Measurements from ENCODE around the gene DYNC1H1.
"Not testable (repeated sequence)": the region's sequence is repeated elsewhere in the genome, so short reads cannot be mapped to it uniquely, and the experiment has no call there.

Gene DYNC1H1

GRCh38 chr14:102043251-102044025, 79.1 kb downstream of the DYNC1H1 start:
- no peak for DNase-seq

DNA sequence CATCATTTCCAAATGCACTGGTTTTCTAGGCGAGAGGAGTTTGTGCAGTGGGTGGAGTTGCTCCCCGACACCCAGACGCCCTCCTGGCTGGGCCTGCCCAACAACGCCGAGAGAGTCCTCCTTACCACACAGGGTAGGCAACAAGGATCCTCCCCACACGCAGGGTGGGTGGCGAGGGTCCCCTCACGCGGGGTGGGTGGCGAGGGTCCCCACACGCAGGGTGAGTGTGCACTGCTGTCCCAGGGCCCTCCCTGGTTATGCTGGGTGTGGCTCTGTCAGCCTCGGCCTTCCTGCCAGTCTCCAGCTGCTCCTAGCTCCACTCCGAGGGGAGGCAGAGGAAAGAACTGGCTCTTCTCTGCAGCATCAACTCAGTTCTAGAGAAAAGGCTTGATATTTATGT, 80.2 kb downstream of the DYNC1H1 start:
- no peak for DNase-seq

GRCh38 chr14:102046337-102047278, 82.2 kb downstream of the DYNC1H1 start:
- no peak for DNase-seq

DNA sequence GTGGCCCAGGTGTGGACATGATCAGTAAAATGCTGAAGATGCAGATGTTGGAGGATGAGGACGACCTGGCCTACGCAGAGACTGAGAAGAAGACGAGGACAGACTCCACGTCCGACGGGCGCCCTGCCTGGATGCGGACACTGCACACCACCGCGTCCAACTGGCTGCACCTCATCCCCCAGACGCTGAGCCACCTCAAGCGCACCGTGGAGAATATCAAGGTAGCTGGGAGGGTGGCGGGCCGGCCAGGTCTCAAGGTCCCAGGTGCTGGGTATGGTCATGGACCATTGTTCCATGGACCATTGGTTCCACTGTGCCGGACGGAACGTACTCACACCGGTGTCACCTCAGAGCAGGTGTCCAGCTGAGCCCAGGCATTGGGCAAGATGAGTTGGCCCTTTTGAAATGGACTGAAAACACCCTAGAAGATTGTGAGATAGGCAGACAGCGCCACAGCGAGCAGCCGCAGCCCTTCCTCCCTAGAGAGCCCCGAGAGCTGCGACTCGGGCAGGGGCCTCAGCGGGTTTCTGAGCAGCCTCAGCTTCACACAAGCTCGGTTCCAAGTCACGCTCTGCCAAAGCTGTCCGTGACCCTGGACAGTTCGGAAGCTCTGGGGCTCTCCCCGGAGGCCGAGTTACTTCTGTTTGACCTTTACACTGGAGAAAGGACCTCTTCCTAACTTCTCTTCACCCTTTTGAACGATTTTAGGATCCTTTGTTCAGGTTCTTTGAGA, 83.6 kb downstream of the DYNC1H1 start:
- no peak for DNase-seq

GRCh38 chr14:102049258-102050025, 85.1 kb downstream of the DYNC1H1 start:
- no peak for DNase-seq

DNA sequence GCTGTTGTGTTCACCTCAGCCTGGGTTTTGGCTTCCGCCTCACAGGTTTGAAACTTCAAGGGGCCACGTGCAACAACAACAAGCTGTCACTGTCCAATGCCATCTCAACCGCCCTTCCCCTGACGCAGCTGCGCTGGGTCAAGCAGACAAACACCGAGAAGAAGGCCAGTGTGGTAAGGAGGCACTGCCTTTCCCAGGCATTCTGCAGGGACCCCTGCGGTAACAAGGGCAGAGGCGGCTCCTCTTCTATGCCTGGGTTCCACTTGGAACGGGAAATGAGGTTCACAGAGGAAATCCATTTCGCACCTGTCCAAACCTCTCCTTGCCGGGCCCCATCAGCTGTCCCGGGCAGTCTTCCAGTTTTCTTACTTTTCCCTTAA, 85.6 kb downstream of the DYNC1H1 start:
- DNase-seq, result no peak

GRCh38 chr14:102050625-102051024, 86.3 kb downstream of the DYNC1H1 start:
- DNase-seq, result no peak

DNA sequence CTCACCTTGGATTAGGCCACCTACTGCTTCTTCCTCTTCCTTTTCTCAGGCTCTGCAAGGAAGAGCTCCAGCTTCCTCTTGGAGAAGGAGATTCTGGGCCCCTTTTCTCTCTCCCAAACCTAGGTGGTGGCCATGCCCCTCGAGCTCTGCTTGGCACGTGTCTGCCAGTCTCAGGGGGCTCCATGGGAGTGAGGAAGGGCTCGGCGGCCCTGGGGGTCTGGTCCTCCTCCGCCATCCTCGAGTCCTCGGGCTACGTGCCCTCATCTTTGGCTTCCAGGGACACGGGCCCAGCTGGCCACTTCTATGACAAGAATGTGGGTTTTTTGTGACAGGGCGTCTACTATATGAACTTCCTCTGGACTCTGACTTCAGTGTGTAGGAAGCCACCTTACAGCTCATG, 88.1 kb downstream of the DYNC1H1 start:
- DNase-seq, result no peak

- no peak for DNase-seq
Observed at GRCh38 chr14:102055181-102055901, 91.0 kb downstream of the DYNC1H1 start.

DNA sequence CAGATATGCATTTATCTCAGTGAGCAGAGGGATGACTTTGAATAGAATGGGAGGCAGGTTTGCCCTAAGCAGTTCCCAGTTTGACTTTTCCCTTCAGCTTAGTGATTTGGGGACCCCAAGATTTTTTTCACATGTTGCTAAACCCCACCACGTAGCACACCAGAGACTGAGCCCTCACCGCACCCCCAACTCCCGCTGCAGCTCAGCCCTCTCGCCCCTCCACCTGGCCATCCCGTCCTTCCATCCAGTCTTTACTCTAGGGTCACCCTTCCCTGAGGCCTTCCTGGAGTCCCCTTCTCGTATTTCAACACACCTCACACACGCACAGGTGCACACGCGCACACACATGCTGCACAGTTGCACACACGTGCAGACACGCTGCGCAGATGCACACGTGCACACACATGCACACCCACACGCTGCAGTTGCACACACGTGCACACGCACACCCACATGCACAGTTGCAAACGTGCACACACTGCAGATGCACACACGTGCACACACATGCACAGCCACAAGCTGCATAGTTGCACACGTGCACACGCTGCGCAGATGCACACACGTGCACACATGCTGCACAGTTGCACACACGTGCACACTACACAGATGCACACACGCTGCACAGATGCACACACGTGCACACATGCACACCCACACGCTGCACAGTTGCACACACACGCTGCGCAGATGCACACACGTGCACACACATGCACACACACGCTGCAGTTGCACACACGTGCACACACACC, 92.5 kb downstream of the DYNC1H1 start:
- DNase-seq, result no peak

DNA sequence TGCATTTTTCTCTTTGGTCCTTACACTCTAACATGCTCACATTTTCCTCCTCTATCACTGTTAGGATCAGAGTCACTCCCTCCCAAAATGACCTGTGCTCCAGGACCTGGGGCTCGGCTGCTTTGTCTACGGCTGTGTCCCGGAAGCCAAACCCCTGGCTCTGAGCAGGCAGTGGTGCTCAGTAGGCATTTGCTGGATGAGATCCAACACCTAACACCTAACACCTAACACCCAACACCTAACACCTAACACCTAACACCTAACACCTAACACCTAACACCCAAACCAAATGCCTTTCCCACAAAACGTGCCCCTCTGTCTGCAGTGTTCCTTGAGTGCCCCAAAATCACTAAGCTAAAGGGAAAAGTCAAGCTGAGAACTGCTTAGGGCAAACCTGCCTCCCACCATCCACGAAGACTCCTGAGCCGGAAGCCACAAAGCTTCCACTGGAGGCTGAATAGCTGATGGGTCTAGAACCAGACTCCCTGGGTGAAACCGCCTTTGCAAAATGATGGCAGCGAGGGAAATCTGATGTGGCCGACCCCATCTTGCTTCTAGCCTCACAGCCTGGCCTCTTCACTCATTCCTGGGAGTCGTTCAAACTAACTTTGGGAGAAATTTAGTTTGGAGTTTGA, 93.2 kb downstream of the DYNC1H1 start:
- no peak for DNase-seq

DNA sequence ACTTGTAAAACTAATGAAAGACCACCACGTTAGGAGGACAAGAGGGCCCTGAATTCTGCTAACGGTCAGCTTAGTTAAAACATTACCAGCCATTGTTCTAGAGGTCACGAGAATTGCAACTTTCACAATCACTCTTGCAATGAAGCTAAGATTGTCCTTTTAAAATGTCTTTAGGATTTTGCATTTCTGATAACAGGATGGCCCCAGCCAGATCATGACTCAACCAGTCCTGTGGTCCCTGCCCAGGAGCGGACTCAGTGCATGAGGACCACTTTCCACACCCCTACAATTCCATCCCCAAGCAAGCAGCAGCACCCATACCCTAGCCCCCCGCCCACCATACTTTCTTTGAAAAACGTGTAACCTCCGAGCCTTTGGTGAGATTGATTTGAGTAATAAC, 93.8 kb downstream of the DYNC1H1 start:
- no peak for DNase-seq

DNA sequence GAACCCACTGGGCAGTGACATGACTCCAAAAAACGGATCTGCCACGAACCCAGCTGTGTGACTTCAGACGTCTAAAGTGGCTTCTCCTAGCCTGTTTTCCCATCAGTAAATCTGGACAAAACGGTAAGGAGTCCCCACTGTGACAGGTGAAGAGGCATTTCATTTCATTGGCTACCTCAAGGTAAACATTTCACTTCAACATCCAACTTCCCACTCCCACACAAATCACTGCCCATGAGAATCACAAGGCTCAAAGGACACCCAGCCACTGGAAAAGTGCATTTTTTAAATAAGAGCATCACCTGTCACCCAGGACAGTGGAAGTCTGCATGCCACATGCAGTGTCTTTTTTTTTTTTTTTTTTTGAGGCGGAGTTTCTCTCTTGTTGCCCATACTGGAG, 94.6 kb downstream of the DYNC1H1 start:
- no peak for DNase-seq

- peak; percentile 42 for DNase-seq
Observed at GRCh38 chr14:102063109-102063807, 98.9 kb downstream of the DYNC1H1 start.

GRCh38 chr14:102063808-102064429, 99.5 kb downstream of the DYNC1H1 start:
- DNase-seq, result no peak

GRCh38 chr14:102064590-102064989, 100.2 kb downstream of the DYNC1H1 start:
- DNase-seq, result not testable (repeated sequence)

DNA sequence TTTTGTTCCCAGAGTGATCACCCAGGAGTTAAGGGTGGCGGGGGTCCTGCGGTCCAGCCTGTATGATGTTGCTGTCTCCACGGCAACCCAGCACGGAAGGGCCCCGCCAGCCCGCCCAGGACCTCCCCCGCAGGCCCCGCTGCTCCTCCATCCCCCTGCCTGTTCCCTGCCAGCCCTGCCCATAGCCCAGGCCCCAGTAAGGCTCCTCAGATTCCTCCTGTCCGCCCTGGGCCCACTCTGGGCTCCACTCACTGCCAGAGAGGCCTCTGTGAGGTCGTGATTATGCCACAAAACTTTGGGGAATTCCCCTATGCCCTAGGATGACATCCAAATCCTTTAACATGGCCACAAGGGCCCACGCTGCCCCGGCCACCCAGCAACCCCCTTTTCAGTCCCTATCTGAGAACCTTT, 101.7 kb downstream of the DYNC1H1 start:
- no peak for DNase-seq

DNA sequence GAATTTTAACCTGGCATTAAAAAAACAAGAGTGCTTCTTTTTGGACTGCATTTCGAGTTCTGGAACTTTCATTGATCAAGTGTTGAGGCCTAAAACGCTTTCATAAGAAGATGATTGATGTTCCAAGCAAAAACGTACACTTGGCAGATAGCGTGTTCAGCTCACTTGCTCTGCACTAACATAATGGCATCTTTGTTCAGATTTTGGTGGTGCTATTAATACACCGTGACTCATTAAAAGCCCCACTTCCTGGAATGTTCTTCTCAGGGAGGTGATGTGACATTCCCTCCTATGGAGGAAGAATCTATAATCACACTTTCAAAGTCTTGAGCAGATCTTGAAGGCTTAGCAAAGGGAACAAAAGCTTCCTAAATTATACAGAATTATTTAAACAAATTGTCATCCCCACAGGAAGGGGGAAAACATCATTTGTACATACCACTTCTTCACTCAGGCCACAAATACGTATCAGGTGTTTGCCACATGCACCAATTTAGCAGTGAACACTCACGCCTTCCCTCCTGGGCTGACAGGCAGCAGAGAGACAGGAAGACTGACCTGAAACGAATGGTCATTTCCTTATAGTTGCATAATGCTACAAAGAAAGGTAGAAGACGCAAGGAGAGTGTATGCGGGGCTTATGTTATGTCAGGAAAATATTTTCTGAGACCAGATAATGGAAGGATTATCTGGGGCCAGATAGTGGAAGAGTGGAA, 107.1 kb downstream of the DYNC1H1 start:
- no peak for DNase-seq
